ENCODE data around the gene FAHD1. TPM values are rescaled to one million over a fixed set of nuclear protein-coding genes. Genes with fewer than 3 reads are reported as not detected.

Gene FAHD1
- total RNA-seq = 57.6 and 61.4 TPM in 2 replicates

GRCh38 chr16:1826691-1827573 lies at the start of gene FAHD1, which contains the start of gene HAGH:
Gene FAHD1 (plus strand): TSS chr16:1827206. CDS start chr16:1827239, 33 bp downstream.
Gene HAGH (minus strand): TSS chr16:1826825. CDS start chr16:1826787, 38 bp downstream.

DNA sequence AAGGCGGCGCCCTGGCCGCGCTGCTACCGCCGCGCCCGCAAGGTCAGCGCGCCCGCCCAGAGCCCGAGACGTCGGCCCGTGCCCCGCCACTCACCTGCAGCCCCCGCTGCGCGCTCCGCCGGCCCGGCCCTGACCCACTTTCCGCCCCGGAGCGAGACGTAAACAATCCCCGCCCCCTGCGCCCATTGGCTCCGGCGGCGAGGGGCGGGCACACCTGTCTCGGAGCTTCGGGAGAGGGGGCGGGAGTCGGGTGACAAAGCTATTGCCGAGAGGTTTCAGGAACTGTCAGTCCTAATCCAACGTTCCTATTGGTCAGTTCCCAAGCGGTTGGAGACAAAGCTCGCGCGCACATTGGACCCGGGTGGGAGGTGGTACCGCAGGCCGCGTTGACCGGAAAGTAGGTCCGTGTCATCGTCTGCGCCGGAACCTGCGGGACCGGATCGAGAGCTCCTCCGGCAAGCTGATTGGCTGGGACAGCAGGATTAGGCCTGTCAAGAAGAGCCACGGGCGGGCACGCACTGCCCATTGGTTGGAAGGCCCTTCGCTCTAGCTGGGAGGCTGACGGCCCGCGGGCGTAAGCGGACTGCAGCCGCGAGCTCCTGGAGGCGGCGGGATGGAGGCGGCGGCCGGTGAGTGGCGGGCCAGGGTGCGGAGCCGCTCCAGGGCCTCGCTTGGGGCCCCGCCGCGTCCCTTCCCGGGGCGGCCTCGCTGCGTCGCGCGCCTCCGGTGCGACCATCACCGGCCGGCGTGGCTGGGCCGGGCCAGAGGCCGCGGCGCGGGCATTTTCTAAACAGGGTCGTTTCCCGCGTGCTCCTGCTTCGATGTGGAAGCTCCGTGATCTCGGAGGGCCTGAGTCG lies 44.4 kb upstream of the FAHD1 start, which contains the start of the genes NUBP2 and SPSB3:
TSS of gene NUBP2 (plus strand) at position 553 of the 857 bp plus-strand sequence. CDS start at position 614, 61 bp downstream.
TSS of gene SPSB3 (minus strand) at position 164 of the 857 bp plus-strand sequence. CDS start 1,088 bp downstream, outside the sequence.

GRCh38 chr16:1793578-1794220 lies 33.3 kb upstream of the FAHD1 start, which contains the start of gene IGFALS:
Gene IGFALS (minus strand): TSS chr16:1793705. CDS start chr16:1793652, 53 bp downstream.

GRCh38 chr16:1871974-1872635 lies 45.1 kb downstream of the FAHD1 start, which contains the start of gene MEIOB:
Gene MEIOB (minus strand): TSS chr16:1872164. CDS start chr16:1868175, 3,989 bp downstream.

Other genes starting within 250 kb of the FAHD1 start
- gene IFT140, start 215.1 kb upstream of the FAHD1 start, total RNA-seq = 32.5 and 41.0 TPM in 2 replicates
- 5.0 and 11.4 TPM in 2 replicates for gene CRAMP1, start 214.8 kb upstream of the FAHD1 start, total RNA-seq
- 25.5 and 69.2 TPM in 2 replicates for gene JPT2, start 148.9 kb upstream of the FAHD1 start, total RNA-seq
- 29.7 and 69.6 TPM in 2 replicates for gene MAPK8IP3, start 121.0 kb upstream of the FAHD1 start, total RNA-seq
- gene NME3, start 55.7 kb upstream of the FAHD1 start, total RNA-seq = 54.8 and 102 TPM in 2 replicates
- gene EME2, start 54.4 kb upstream of the FAHD1 start, total RNA-seq = 17.2 and 20.9 TPM in 2 replicates
- gene MRPS34, start 54.1 kb upstream of the FAHD1 start, total RNA-seq = 57.5 and 73.0 TPM in 2 replicates
- 24.1 and 30.9 TPM in 2 replicates for gene SPSB3, start 44.6 kb upstream of the FAHD1 start, total RNA-seq
- gene NUBP2, start 44.2 kb upstream of the FAHD1 start, total RNA-seq = 52.0 and 60.9 TPM in 2 replicates
- not detected in 2 replicates for gene IGFALS, start 33.5 kb upstream of the FAHD1 start, total RNA-seq
- gene HAGH, start 381 bp upstream of the FAHD1 start, total RNA-seq = 54.9 and 57.3 TPM in 2 replicates
- not detected in 2 replicates for gene MEIOB, start 45.0 kb downstream of the FAHD1 start, total RNA-seq
- gene HS3ST6, start 91.2 kb downstream of the FAHD1 start, total RNA-seq = not detected in 2 replicates
- 4.1 and 6.2 TPM in 2 replicates for gene MSRB1, start 116.0 kb downstream of the FAHD1 start, total RNA-seq
- not detected in 2 replicates for gene RPL3L, start 127.5 kb downstream of the FAHD1 start, total RNA-seq
- 91.1 and 110 TPM in 2 replicates for gene NDUFB10, start 132.3 kb downstream of the FAHD1 start, total RNA-seq
- gene RPS2, start 137.6 kb downstream of the FAHD1 start, total RNA-seq = 1,386 and 1,428 TPM in 2 replicates
- not detected in 2 replicates for gene RNF151, start 139.7 kb downstream of the FAHD1 start, total RNA-seq
- 26.4 and 59.3 TPM in 2 replicates for gene TBL3, start 144.8 kb downstream of the FAHD1 start, total RNA-seq
- gene NOXO1, start 154.3 kb downstream of the FAHD1 start, total RNA-seq = under 0.01 and 0.28 TPM in 2 replicates
- gene GFER, start 157.0 kb downstream of the FAHD1 start, total RNA-seq = 11.1 and 14.3 TPM in 2 replicates
- gene SYNGR3, start 162.8 kb downstream of the FAHD1 start, total RNA-seq = 3.6 and 7.3 TPM in 2 replicates
- gene ZNF598, start 182.6 kb downstream of the FAHD1 start, total RNA-seq = 13.1 and 29.6 TPM in 2 replicates
- gene NPW, start 192.6 kb downstream of the FAHD1 start, total RNA-seq = 0.30 and 0.65 TPM in 2 replicates
- gene NHERF2, start 199.7 kb downstream of the FAHD1 start, total RNA-seq = 19.0 and 24.5 TPM in 2 replicates
- 15.3 and 25.2 TPM in 2 replicates for gene NTHL1, start 220.6 kb downstream of the FAHD1 start, total RNA-seq
- gene TSC2, start 220.8 kb downstream of the FAHD1 start, total RNA-seq = 60.9 and 71.0 TPM in 2 replicates

All from smooth muscle cell of the umbilical artery (primary cell).